HG03196 (cell line): ENCODE measurements around the gene HDX.
"Not testable (repeated sequence)": the region's sequence is repeated elsewhere in the genome, so short reads cannot be mapped to it uniquely, and the experiment has no call there.

Experiments used
- ATAC-seq: cut with Tn5 transposase; IDR thresholded peaks from one replicate; pipeline ENCODE4 v1.9.1; 2021; ENCODE audit not compliant: unreplicated experiment

Gene HDX

DNA sequence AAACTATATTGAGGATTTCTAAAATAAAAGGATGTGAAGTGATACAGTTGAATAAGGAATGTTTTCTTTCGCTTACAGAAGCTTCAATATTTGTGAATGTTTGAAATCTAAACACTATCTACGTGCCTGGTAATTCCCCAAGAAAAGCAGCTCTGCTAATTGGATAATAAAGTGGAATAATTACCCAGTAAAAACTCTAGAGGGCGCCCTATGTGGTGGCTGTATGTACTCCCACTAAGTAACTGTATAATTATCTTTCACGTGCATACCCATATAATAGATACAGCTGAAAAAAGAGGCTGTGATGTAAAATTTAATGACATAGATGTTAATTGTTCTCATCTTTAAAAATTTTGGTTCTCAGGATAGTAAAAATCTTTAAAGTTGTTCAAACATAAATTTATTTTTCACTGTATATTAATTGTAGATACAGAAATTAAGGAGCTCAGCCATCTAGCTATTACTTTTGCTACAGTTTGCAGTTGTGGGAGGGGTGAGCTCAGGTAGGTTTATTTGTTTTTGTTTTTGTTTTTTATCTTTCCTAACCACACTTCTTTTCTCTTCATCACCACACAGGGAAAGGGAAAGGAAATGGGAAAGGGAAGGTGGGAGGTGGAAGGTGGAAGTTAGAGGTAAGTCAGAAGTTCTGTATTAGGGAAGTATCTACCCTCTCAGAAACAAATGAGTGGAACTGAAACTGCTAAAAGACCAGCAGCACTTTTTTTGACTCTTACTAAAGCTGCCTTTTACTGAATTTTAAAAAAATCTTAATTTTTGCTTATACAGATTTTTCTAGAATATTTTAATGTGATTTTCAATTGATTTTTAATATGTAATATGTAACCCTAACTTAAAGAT lies 162.5 kb downstream of the HDX start:
- no peak for ATAC-seq

DNA sequence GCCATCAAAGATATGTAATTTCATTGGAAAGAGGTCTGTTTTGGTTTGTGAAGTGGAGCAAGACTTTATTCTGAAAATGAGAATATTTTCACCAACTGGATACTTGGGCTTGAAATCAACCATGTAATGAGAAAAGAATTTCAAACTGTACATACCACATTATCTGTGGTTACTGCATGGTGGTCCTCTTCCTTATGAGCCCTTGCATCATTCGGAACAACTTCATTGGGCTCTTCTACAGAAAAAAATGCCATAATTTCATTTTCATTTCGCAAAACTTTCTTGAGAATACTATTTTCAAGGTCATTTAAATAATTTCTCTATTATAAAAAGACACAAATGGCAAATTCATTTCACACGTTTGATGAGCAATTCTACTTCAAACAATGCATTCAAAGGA lies 165.6 kb downstream of the HDX start:
- no peak for ATAC-seq

DNA sequence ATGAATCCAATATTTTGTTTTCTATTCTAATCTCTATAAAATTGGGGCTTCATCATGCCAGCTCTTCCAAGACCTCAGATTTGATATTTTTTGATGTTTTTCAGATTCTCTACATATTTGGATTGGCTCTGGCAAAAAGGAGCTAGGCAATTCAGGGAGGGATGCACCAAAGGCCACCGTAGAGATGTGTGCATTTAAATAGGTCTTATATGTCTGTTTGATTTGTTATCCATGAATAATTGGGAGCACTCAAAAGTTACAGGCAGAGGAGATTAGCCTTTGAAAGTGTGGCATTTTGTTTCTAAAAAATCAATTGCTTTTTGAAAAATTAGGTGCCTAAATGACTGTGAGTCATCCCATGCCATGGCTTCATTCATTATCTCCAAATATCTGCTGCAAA lies 167.1 kb downstream of the HDX start:
- no peak for ATAC-seq

DNA sequence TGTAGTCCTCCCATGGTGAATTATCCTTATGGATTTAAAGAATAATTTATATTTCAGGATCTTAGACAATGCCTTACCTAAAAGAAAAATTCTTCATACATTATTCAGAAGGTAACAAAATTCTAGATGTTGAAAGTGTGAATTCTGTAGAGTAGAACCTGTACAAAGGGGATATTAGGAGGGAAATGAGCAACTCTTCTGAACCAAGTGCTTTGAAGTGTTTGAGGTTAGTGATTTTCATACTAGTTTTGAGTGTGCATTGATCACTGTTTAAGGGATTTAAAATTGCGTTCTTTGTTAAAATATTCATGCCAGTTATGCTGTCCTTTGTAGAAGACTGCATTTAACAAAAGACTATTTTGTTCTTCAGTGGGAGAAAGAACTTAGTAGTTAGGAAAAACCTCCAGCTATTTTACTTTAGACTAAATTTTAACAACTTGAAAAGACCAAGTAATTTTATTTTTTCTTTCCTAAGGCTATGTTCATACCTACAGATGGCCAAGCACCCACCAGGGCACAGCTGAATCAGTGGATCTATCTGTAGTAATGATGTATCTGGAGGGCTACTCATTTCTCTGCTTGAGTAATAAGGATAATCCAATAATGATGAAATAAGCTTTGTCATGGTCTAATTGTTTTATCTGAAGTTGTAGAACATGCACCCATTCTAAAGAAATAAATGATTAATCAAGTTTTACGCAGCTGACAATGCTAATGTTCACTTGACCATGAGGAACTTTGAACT lies 180.0 kb downstream of the HDX start:
- ATAC-seq: no peak

DNA sequence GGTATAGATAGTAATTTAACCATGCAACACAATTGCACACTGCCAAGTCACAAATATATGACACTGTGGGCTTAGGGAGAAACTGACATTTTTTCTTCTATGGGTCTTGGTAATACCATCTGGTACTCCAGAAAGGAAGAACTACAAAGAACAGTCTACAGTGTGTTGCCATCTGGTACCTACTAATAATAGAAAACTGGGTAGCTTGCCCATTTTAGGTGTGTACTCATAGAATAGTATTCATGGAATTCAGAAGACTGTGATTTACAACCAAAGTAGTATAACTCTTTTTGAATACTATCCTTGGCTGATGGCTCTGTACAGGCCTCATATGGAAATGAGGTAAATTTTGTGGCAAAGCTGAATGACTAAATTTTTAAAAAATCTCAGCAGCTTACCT lies 181.6 kb downstream of the HDX start:
- no peak for ATAC-seq

DNA sequence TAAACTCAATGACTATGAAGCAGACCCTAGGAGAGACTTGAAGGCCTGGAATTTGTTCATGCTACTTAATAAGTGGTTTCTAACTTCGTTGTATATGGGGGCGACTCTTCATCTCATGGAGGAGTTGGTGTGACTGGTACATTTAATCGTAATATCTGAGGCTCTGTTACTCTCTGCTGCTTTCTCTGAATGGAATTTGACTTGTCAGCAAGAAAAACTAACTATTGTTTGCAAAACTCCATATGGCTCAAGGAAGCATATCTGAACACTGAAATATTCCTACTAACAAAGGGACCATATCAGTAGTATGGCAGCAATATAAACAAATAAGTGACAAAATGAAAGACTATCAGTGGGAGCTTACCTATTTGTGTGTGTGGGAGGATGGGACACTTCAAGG lies 182.2 kb downstream of the HDX start:
- no peak for ATAC-seq

DNA sequence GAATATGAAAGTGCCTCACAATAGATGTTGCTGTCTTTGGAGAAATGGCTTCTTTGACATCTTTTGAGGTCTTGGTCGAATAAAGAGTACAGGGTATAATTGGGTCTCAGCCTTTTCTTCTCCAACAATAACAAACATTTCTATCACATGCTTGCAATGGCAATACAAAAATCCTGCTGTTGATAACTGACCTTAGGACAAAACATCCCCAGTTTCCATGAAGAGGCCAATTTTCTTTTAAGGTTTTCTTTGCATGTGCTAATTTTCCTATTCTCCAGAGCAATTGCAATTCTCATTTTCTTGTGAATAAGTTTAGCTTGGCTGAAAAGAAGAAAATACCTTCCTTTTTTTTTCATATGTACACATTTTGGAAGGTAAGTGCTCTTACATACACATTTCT lies 183.6 kb downstream of the HDX start:
- no peak for ATAC-seq

DNA sequence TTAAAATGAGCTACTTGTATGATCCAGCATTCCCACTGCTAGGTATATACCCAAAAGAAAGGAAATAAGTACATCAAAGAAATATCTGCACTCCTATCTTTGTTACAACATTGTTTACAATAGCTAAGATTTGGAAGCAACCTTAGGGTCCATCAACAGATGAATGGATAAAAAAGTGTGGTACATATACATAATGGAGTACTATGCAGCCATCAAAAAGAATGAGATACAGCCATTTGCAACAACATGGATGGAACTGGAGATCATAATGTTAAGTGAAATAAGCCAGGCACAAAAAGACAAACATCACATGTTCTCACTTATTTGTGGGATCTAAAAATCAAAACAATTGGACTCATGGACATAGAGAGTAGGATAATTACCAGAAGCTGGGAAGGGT lies 186.3 kb downstream of the HDX start:
- ATAC-seq: not testable (repeated sequence)
